DMS114 treated with DMSO at 0.1 percent for 48 hours (cell line): ENCODE data around the gene ELMO1.

Source experiments
- DNase-seq: peaks from one replicate; lab custom pipeline; 2025; ENCODE audit not compliant: unreplicated experiment; lab: John Stamatoyannopoulos, UW

ELMO1 gene

GRCh38 chr7:37109016-37109683 is 339.5 kb downstream of the ELMO1 start:
- DNase-seq: no peak

DNA sequence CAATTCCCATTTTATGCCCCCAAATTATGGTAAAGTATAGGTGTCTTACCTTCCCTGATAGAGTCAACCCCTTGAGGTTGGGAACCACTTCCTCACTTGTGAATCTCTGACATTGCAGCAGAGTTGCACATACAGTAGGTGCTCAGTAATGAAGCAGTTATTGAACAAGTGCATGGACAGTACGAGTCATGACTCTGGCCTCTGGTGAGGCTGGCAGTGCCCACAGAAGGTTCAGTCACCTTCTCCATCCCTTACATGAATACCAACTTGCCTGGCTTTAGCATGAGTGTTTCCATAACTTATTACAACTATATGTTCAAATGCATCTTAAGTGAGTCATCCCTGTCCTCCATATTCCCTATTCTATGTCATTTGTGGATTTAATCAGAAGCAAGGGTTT is 340.0 kb downstream of the ELMO1 start:
- no peak for DNase-seq

DNA sequence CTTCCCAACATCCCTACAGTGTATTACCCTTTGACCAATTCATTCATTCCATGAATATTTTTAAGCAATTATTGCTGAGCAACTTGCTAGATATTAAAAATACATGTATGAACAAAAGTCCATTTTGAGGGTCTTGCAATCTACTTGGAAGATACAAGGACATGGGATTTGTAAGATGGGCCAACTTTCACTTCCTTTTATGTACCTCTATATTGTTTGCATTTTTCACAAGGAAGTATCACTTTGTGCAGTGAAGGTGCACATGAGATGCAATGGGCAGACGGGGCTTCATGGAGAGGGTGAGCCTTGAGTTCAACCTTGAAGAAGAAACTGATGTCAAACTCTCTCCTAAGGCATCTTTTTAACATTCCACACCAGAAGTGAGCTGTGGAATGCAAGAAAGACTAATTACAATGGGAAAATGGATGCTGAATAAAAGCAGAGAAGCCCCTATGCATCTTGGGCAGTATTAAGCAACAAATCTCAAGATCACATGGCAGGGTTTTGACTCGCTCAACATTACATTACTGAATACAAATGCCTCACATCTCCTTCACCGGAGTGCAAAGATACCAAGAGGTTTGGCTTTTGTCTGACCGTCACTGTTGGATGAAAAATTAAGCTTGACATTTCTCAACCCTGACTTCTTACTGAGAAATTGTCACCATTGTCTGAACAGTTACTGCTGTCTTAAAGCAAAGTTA is 341.5 kb downstream of the ELMO1 start:
- DNase-seq: no peak

GRCh38 chr7:37105762-37106161 is 342.9 kb downstream of the ELMO1 start:
- no peak for DNase-seq

- no peak for DNase-seq
These were observed 343.7 kb downstream of the ELMO1 start for GRCh38 chr7:37104822-37105518.

GRCh38 chr7:37102518-37103137 is 346.0 kb downstream of the ELMO1 start:
- no peak for DNase-seq

DNA sequence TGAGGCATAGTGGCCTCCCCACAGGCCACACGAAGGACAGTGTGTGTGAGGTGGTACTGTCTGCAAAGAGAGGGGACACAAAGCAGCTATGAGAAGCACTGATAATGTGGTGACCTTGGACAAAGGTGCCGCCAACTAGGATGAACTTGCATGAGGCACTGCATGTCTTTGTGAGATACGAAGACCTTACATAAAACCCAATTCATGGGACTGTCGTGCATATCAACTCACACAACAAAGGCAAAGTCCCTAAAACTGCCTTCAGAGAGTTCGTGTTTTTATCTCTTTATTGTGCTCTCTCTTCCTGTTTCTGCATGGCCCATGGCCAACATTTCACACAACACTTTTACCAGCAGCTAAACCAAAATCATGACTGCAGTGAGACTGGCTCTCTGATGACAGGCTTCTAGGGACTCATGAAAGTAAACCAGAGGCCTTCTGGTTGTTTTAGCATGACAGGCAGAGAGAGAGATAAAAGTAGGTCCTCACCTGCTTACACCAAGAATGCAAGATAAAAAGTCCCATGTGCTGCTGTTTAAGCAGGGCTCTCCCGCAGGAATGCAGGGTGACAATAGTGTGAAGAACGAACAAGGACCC is 347.8 kb downstream of the ELMO1 start:
- DNase-seq: no peak

DNA sequence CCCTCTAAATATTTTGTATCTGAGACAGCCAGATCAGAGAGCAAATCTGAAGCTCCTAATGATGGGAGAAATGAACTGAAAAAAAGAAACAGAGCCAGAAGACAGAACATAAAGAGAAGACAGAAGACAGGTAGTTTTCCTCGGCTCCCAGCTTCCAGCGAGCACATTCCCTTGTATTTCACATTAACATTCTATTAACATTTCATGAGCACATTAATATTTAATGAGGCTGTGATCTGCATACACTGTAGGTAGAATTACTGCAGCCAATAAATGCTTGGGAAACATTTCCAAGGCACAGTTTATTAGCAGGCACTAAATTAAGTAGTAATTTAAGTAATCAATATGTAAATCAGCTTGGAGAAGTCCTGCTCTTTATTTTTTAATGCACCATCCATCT is 349.9 kb downstream of the ELMO1 start:
- DNase-seq: no peak

DNA sequence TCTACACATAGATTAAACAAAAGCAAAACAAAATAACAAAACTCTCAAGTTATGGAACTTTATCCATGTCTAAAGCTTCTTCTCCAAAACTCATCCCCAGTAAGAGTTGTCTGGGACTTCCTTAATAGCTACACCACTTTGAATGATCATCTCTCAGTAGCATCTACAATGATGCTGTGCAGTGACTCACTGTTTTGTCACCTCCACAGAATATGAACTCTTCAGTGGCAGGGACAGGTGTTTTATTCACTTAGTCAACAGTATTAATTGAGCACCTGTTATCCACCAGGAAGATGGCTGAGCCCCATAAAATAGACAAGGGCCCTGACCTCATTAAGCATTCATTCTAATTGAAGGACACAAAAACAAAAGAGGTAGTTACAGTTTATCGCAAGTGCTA is 350.7 kb downstream of the ELMO1 start:
- no peak for DNase-seq

GRCh38 chr7:37097276-37097675 is 351.4 kb downstream of the ELMO1 start:
- no peak for DNase-seq

GRCh38 chr7:37096341-37096740 is 352.3 kb downstream of the ELMO1 start:
- DNase-seq: no peak

- no peak for DNase-seq
These were observed 353.5 kb downstream of the ELMO1 start for GRCh38 chr7:37095122-37095521.

DNA sequence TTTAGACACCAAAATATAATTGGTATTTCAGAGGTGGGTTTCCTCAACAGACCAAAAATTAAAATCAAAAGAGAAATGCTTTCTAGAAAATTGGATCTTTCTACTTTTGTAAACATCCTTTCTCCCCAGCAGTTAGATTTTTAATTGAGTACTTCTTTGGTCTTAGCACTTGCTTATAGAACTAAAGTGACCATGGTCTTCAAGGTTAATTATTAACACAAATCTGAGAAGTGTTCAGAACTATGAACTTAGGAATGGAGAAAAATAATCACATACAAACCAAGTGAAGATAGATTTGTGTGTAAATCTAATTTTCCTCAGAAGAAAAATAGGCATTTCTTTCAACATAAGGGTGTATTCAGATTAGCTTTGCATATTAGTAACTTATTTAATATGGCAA is 355.4 kb downstream of the ELMO1 start:
- no peak for DNase-seq

DNA sequence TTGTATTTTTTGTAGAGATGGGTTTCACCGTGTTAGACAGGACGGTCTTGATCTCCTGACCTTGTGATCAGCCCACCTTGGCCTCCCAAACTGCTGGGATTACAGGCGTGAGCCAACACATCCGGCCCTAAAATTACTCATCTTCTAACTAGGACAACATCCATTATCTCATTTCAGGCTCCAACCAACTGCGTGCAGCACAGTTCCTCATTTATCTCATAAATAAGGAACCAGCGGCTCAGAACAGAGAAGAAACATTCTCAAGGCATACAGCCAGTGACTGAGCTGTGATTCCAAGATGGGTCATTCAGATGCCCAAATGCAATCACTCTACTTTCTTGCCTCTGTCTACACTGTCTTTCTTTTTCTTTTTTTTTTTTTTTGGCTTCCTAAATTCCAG is 356.1 kb downstream of the ELMO1 start:
- DNase-seq: no peak

DNA sequence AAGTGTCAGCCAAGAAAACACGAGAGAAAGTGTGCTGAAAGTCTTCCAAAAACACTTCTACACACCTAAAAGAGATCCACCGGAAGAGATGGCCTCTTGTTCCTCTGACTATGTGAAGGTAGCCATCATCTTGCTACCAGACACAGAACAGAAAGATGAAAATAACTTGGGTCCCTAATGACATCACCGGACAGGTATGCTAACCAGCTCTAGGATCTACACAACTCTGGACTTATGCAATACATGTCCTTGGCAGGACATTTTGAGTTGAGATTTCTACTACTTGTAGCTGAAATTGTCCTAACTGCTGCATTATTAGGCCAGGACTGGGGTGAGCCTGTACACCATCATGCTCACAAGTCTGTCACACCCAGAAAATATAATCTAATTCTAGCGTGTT is 358.7 kb downstream of the ELMO1 start:
- DNase-seq: no peak

DNA sequence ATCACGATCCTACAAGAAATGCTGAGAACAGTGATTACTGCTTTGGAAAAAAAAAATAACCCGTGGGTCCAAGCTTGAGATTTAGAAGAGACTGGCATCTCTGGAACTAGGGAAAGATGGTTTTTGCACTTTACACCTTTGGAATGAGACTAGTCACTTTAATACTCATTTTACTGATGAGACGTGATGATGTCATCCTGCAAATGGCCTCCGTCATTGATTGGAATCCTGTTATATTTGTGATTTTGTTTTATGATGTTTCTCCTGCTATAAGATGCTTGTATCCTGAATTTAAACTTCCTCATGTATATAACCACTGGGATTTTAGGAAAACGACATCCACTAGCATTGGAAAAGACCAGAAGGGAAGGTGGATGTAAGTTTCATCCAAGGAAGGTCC is 363.1 kb downstream of the ELMO1 start:
- DNase-seq: no peak

GRCh38 chr7:37084303-37084702 is 364.4 kb downstream of the ELMO1 start:
- no peak for DNase-seq

- no peak for DNase-seq
These were observed 365.2 kb downstream of the ELMO1 start for GRCh38 chr7:37083311-37084096.

- no peak for DNase-seq
These were observed 367.2 kb downstream of the ELMO1 start for GRCh38 chr7:37081436-37081835.

DNA sequence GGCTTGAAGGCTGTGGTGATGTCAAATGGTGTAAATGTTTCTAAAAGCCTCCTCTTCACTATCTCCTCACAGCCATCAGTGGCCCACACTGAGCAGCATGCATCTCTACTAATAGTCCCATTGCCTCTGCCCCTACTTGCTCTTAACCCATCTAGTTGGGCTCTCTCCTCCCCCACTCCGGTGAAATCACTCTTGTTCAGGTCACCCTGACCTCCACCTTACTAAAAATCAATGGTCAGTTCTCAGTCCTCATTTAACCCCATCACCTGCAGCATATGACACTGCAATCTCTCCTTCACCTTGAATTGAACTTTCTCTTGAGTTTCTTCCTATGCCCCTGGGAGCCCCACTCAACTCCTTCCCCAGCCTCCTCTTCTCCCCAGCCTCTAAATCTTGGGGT is 369.2 kb downstream of the ELMO1 start:
- DNase-seq: no peak

DNA sequence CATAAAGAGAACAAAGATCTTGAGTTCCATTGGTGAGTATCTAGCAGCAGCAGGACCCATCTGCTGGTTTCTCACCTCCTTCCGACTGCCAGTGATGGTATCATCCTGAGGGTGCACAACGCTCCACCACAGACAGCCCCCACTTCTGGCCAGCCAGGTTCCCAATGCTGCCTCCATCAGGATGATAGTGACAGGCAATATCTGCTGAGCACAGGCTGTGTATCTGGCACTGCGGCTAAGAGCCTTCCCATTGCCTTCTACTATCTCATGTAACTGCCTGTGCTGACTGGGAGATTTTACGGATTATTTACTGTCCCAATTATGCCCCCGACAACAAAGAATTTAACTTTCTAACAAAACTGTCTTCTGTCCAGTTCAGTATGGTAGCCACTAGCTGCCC is 372.0 kb downstream of the ELMO1 start:
- DNase-seq: no peak
